ENCODE measurements around the gene PSMC1. TPM values are rescaled to one million over a fixed set of nuclear protein-coding genes. Genes with fewer than 3 reads are reported as not detected.

PSMC1 gene
- total and polyA plus RNA-seq, 11 donors: 113 to 378 (median 126) TPM

GRCh38 chr14:90319634-90320541 is 63.5 kb downstream of the PSMC1 start:
- no peak for ATAC-seq
- peaks cover 0 to 3% (median 0%) of the 10 kb centered on the region in 12 donors for H3K4me1 ChIP-seq

GRCh38 chr14:90321891-90322290 is 65.5 kb downstream of the PSMC1 start:
- H3K4me1 ChIP-seq: peaks cover 0 to 12% (median 6%) of the 10 kb centered on the region in 12 donors
- 78 to 91% (median 83%) methylated on average over 4 of the region's 4 CpGs for WGBS, 4 donors
- H3K36me3 ChIP-seq: peaks cover 0 to 24% (median 10%) of the 10 kb centered on the region in 9 donors
- DNase-seq (no peak), ATAC-seq (no peak)
- H3K27me3 ChIP-seq: no peaks in the 10 kb centered on the region
- TF ChIP-seq CTCF (IDR thresholded peaks at IDR 0.05) (no peak), POLR2A (IDR thresholded peaks at IDR 0.05) (no peak)
- intact Hi-C loops (cut with DNase I): no loop called here
- H3K4me3 ChIP-seq: no peak overlapping the region
- no peaks in the 10 kb centered on the region for H3K9me3 ChIP-seq
- no peak overlapping the region for H3K27ac ChIP-seq

More at GRCh38 chr14:90319634-90320541, 63.5 kb downstream of the PSMC1 start:
- DNase-seq: no peak
- H3K36me3 ChIP-seq: peaks cover 0 to 44% (median 29%) of the 10 kb centered on the region in 9 donors
- H3K27ac ChIP-seq: no peak overlapping the region
- intact Hi-C loops (cut with DNase I): no loop called here
- no peaks in the 10 kb centered on the region for H3K27me3 ChIP-seq
- no peak overlapping the region for H3K4me3 ChIP-seq
- 95 to 97% (median 96%) methylated on average over 6 of the region's 6 CpGs for WGBS, 4 donors
- TF ChIP-seq POLR2A (IDR thresholded peaks at IDR 0.05) (no peak), CTCF (IDR thresholded peaks at IDR 0.05) (no peak)
- no peaks in the 10 kb centered on the region for H3K9me3 ChIP-seq

Other genes starting within 250 kb of the PSMC1 start
- gene KCNK13, start 194.6 kb upstream of the PSMC1 start, total RNA-seq: 10 to 100 TPM in 1 of 9 donors, 1 to 10 TPM in 5, under 1 TPM in 3; 0.16 to 10.7 (median 1.7) TPM
- gene KCNK13, start 194.6 kb upstream of the PSMC1 start, polyA plus RNA-seq: under 1 TPM; 0.53 to 0.55 TPM
- gene NRDE2, start 75.4 kb downstream of the PSMC1 start, total RNA-seq: 10 to 100 TPM in 5 of 9 donors, 1 to 10 TPM in 4; 5.2 to 15.4 (median 10.7) TPM
- 1 to 10 TPM; 5.3 to 7.2 TPM for gene NRDE2, start 75.4 kb downstream of the PSMC1 start, polyA plus RNA-seq
- 100 to 1,000 TPM; 397 to 784 (median 503) TPM for gene CALM1, start 140.5 kb downstream of the PSMC1 start, total RNA-seq
- gene CALM1, start 140.5 kb downstream of the PSMC1 start, polyA plus RNA-seq: 100 to 1,000 TPM; 307 to 388 TPM